Liver (tissue), 9 donors: Measurements from ENCODE around the gene ZNF334. TPM values are rescaled to one million over a fixed set of nuclear protein-coding genes. Genes with fewer than 3 reads are reported as not detected.

ENCODE experiments used
- DNase-seq: peaks from one replicate; pipeline ENCODE4 v3.0.0-alpha.2; 2017; ENCODE audit warnings: low spot score
- H3K27ac ChIP-seq, 2 donors: one replicate each; pipeline ENCODE4 v1.7.0; 2013; ENCODE audit warnings: inconsistent platforms in 2 of 2, low read length in 2 of 2, control low read depth in 1 of 2, low read depth in 1 of 2, mild to moderate bottlenecking in 1 of 2
- H3K27me3 ChIP-seq, 4 donors: one replicate each; pipeline versions ENCODE4 v1.6.1 to v1.7.0; 2013; ENCODE audit warnings: low read length in 3 of 4, inconsistent platforms in 1 of 4, mild to moderate bottlenecking in 1 of 4, moderate library complexity in 1 of 4; ENCODE audit not compliant: control insufficient read depth in 4 of 4, insufficient read depth in 4 of 4
- H3K36me3 ChIP-seq, 4 donors: one replicate each; pipeline versions ENCODE4 v1.6.1 to v1.7.0; 2013; ENCODE audit warnings: low read length in 3 of 4, mild to moderate bottlenecking in 3 of 4, low read depth in 1 of 4, moderate library complexity in 1 of 4; ENCODE audit not compliant: control insufficient read depth in 4 of 4, insufficient read depth in 3 of 4
- H3K4me1 ChIP-seq, 4 donors: one replicate each; pipeline versions ENCODE4 v1.6.1 to v1.7.0; 2013; ENCODE audit warnings: low read length in 3 of 4, mild to moderate bottlenecking in 3 of 4, moderate library complexity in 1 of 4; ENCODE audit not compliant: control insufficient read depth in 4 of 4, insufficient read depth in 4 of 4
- H3K4me3 ChIP-seq, 3 donors: one replicate each; pipeline versions ENCODE4 v1.6.1 to v1.7.0; 2013; ENCODE audit warnings: low read length in 3 of 3, control low read depth in 1 of 3, low read depth in 1 of 3, mild to moderate bottlenecking in 1 of 3
- H3K9ac ChIP-seq, 2 donors: one replicate each; pipeline ENCODE4 v1.7.0; 2013; ENCODE audit warnings: low read length in 2 of 2, mild to moderate bottlenecking in 2 of 2, moderate library complexity in 2 of 2, control low read depth in 1 of 2, low read depth in 1 of 2
- H3K9me3 ChIP-seq, 4 donors: one replicate each; pipeline versions ENCODE4 v1.6.1 to v1.7.0; 2013; ENCODE audit warnings: low read length in 3 of 4; ENCODE audit not compliant: control insufficient read depth in 4 of 4
- EGR1 ChIP-seq, 2 donors: IDR thresholded peaks; 2 replicates each; pipeline ENCODE4 v1.6.1; 2016 to 2018; ENCODE audit warnings: antibody characterized with exemption in 2 of 2, low read depth in 2 of 2
- FOXA1 ChIP-seq: IDR thresholded peaks from 2 replicates; pipeline ENCODE4 v1.6.1; 2016; ENCODE audit warnings: antibody characterized with exemption
- FOXA2 ChIP-seq: IDR thresholded peaks from 2 replicates; pipeline ENCODE4 v1.6.1; 2016; ENCODE audit warnings: antibody characterized with exemption
- GABPA ChIP-seq, 2 donors: IDR thresholded peaks in 1 of 2; conservative IDR thresholded peaks in 1 of 2; 2 replicates each; pipeline ENCODE4 v1.6.1; 2016; ENCODE audit warnings: antibody characterized with exemption in 2 of 2, mild to moderate bottlenecking in 1 of 2, moderate library complexity in 1 of 2
- HNF4A ChIP-seq, 2 donors: conservative IDR thresholded peaks; 2 replicates each; pipeline ENCODE4 v1.6.1; 2016; ENCODE audit warnings: antibody characterized with exemption in 2 of 2, mild to moderate bottlenecking in 2 of 2
- HNF4G ChIP-seq: IDR thresholded peaks from 2 replicates; pipeline ENCODE4 v1.6.1; 2016; ENCODE audit warnings: antibody characterized with exemption
- JUND ChIP-seq, 2 donors: IDR thresholded peaks; 2 replicates each; pipeline ENCODE4 v1.6.1; 2016; ENCODE audit warnings: antibody characterized with exemption in 2 of 2
- NR2F2 ChIP-seq: IDR thresholded peaks from 2 replicates; pipeline ENCODE4 v1.6.1; 2016; ENCODE audit warnings: antibody characterized with exemption
- RAD21 ChIP-seq, 2 donors: IDR thresholded peaks; 2 replicates each; pipeline ENCODE4 v1.6.1; 2016; ENCODE audit warnings: antibody characterized with exemption in 2 of 2, mild to moderate bottlenecking in 2 of 2
- RXRA ChIP-seq, 2 donors: IDR thresholded peaks; 2 replicates each; pipeline ENCODE4 v1.6.1; 2017 to 2018; ENCODE audit warnings: antibody characterized with exemption in 2 of 2, mild to moderate bottlenecking in 1 of 2
- SP1 ChIP-seq: IDR thresholded peaks from 2 replicates; pipeline ENCODE4 v1.6.1; 2018; ENCODE audit warnings: antibody characterized with exemption, mild to moderate bottlenecking
- TAF1 ChIP-seq: conservative IDR thresholded peaks from 2 replicates; pipeline ENCODE4 v1.6.1; 2016; ENCODE audit warnings: antibody characterized with exemption, mild to moderate bottlenecking
- YY1 ChIP-seq: IDR thresholded peaks from 2 replicates; pipeline ENCODE4 v1.6.1; 2016; ENCODE audit warnings: antibody characterized with exemption, mild to moderate bottlenecking
- WGBS: extraction: QIAGEN DNeasy Blood & Tissue Kit; methylation state at CpG from one replicate; pipeline ENCODE4 v1.1.7; 2013; 5-methylcytosine and 5-hydroxymethylcytosine counted together
- polyA plus RNA-seq, 2 donors: library from polyadenylated mRNA; stranded (reverse) in 1 of 2; unstranded in 1 of 2; fragments of 200-250 nt in 1 of 2; fragments of >200 nt in 1 of 2; fragmentation: Nextera tagmentation in 1 of 2; extraction: Ambion mirVana in 1 of 2; gene quantifications; one replicate each; pipeline versions ENCODE4 v1.2.1 to v1.2.3, GENCODE V29; 2013 to 2015
- total RNA-seq, 2 donors: library from RNA; depleted of rRNA; stranded (reverse); fragments of >200 nt; gene quantifications; one replicate each; pipeline ENCODE4 v1.2.3, GENCODE V29; 2014
- TF ChIP-seq, protein P1 (sequence below): fragments of 150-350 bp; IDR thresholded peaks from 2 replicates; pipeline ENCODE4 v1.5.1; 2017; ENCODE audit warnings: improper control_type of control experiment, low read depth, low read length; ENCODE audit not compliant: missing input control
- TF ChIP-seq, protein P2 (sequence below): IDR thresholded peaks from 2 replicates; pipeline ENCODE4 v1.6.1; 2016; ENCODE audit warnings: antibody characterized with exemption
- TF ChIP-seq, protein P3 (sequence below): IDR thresholded peaks from 2 replicates; pipeline ENCODE4 v1.6.1; 2016; ENCODE audit warnings: antibody characterized with exemption
- TF ChIP-seq, protein P4 (sequence below): IDR thresholded peaks from 2 replicates; pipeline ENCODE4 v1.6.1; 2016; ENCODE audit warnings: antibody characterized with exemption
- TF ChIP-seq, protein P5 (sequence below): IDR thresholded peaks from 2 replicates; pipeline ENCODE4 v1.6.1; 2016; ENCODE audit warnings: antibody characterized with exemption, mild to moderate bottlenecking
- donor health status: healthy.
- donor health status: healthy.
- donor health status: healthy.
- donor health status: healthy.
- donor health status: healthy.

The ZNF334 gene
- total and polyA plus RNA-seq, 4 donors = 0.65 to 3.3 (median 1.2) TPM

DNA sequence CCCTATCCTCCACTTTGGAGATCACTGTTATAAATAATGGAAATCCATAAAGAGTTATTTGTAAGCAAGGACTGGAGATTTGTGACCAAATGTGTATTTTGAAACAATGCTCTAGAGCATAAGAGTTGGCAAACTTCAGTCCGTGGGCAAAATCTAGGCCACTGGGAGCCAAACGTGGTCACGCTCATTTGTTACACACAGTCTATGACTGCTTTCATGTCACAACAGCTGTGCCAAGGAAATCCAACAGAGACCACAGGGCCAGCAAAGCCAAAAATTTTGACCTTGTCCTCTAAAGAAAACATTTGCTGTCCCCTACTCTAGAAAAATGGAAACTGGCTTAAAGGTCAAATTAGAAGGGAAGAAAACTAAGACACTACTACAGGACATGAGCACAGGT lies 7.9 kb downstream of the ZNF334 start:
- no peak overlapping the region for H3K27ac ChIP-seq
- H3K4me1 ChIP-seq = no peaks in the 10 kb centered on the region
- WGBS = 96% methylated on average over 3 of the region's 3 CpGs
- peaks cover 18 to 42% (median 31%) of the 10 kb centered on the region in 4 donors for H3K9me3 ChIP-seq
- no peak overlapping the region for H3K9ac ChIP-seq
- TF ChIP-seq YY1 = no peak
- TF ChIP-seq RXRA (IDR thresholded peaks at IDR 0.05) = no peak
- TF ChIP-seq FOXA1 = no peak
- TF ChIP-seq, protein P1, sequence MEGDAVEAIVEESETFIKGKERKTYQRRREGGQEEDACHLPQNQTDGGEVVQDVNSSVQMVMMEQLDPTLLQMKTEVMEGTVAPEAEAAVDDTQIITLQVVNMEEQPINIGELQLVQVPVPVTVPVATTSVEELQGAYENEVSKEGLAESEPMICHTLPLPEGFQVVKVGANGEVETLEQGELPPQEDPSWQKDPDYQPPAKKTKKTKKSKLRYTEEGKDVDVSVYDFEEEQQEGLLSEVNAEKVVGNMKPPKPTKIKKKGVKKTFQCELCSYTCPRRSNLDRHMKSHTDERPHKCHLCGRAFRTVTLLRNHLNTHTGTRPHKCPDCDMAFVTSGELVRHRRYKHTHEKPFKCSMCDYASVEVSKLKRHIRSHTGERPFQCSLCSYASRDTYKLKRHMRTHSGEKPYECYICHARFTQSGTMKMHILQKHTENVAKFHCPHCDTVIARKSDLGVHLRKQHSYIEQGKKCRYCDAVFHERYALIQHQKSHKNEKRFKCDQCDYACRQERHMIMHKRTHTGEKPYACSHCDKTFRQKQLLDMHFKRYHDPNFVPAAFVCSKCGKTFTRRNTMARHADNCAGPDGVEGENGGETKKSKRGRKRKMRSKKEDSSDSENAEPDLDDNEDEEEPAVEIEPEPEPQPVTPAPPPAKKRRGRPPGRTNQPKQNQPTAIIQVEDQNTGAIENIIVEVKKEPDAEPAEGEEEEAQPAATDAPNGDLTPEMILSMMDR = no peak
- TF ChIP-seq, protein P2, sequence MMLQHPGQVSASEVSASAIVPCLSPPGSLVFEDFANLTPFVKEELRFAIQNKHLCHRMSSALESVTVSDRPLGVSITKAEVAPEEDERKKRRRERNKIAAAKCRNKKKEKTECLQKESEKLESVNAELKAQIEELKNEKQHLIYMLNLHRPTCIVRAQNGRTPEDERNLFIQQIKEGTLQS = no peak
- TF ChIP-seq JUND (IDR thresholded peaks at IDR 0.05) = no peak
- TF ChIP-seq, protein P3, sequence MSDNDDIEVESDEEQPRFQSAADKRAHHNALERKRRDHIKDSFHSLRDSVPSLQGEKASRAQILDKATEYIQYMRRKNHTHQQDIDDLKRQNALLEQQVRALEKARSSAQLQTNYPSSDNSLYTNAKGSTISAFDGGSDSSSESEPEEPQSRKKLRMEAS = no peak
- TF ChIP-seq FOXA2 = no peak
- TF ChIP-seq, protein P4, sequence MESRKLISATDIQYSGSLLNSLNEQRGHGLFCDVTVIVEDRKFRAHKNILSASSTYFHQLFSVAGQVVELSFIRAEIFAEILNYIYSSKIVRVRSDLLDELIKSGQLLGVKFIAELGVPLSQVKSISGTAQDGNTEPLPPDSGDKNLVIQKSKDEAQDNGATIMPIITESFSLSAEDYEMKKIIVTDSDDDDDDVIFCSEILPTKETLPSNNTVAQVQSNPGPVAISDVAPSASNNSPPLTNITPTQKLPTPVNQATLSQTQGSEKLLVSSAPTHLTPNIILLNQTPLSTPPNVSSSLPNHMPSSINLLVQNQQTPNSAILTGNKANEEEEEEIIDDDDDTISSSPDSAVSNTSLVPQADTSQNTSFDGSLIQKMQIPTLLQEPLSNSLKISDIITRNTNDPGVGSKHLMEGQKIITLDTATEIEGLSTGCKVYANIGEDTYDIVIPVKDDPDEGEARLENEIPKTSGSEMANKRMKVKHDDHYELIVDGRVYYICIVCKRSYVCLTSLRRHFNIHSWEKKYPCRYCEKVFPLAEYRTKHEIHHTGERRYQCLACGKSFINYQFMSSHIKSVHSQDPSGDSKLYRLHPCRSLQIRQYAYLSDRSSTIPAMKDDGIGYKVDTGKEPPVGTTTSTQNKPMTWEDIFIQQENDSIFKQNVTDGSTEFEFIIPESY = no peak
- TF ChIP-seq RAD21 (IDR thresholded peaks at IDR 0.05) = no peak
- no peak for TF ChIP-seq EGR1 (IDR thresholded peaks at IDR 0.05; ENCODE audit: low read depth in 2 of 2)
- TF ChIP-seq SP1 = no peak
- TF ChIP-seq TAF1 = no peak
- TF ChIP-seq GABPA (IDR thresholded peaks at IDR 0.05 in 1 of 2, conservative IDR thresholded peaks at IDR 0.05 in 1 of 2) = no peak
- TF ChIP-seq HNF4A (conservative IDR thresholded peaks at IDR 0.05) = no peak
- TF ChIP-seq HNF4G = no peak
- TF ChIP-seq, protein P5, sequence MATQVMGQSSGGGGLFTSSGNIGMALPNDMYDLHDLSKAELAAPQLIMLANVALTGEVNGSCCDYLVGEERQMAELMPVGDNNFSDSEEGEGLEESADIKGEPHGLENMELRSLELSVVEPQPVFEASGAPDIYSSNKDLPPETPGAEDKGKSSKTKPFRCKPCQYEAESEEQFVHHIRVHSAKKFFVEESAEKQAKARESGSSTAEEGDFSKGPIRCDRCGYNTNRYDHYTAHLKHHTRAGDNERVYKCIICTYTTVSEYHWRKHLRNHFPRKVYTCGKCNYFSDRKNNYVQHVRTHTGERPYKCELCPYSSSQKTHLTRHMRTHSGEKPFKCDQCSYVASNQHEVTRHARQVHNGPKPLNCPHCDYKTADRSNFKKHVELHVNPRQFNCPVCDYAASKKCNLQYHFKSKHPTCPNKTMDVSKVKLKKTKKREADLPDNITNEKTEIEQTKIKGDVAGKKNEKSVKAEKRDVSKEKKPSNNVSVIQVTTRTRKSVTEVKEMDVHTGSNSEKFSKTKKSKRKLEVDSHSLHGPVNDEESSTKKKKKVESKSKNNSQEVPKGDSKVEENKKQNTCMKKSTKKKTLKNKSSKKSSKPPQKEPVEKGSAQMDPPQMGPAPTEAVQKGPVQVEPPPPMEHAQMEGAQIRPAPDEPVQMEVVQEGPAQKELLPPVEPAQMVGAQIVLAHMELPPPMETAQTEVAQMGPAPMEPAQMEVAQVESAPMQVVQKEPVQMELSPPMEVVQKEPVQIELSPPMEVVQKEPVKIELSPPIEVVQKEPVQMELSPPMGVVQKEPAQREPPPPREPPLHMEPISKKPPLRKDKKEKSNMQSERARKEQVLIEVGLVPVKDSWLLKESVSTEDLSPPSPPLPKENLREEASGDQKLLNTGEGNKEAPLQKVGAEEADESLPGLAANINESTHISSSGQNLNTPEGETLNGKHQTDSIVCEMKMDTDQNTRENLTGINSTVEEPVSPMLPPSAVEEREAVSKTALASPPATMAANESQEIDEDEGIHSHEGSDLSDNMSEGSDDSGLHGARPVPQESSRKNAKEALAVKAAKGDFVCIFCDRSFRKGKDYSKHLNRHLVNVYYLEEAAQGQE = no peak
- no peak for TF ChIP-seq NR2F2
- no peak overlapping the region for H3K4me3 ChIP-seq
- peaks cover 0 to 8% (median 3%) of the 10 kb centered on the region in 4 donors for H3K36me3 ChIP-seq
- no peak for DNase-seq
- no peaks in the 10 kb centered on the region for H3K27me3 ChIP-seq
